ENCODE results near the gene USB1.

DNA sequence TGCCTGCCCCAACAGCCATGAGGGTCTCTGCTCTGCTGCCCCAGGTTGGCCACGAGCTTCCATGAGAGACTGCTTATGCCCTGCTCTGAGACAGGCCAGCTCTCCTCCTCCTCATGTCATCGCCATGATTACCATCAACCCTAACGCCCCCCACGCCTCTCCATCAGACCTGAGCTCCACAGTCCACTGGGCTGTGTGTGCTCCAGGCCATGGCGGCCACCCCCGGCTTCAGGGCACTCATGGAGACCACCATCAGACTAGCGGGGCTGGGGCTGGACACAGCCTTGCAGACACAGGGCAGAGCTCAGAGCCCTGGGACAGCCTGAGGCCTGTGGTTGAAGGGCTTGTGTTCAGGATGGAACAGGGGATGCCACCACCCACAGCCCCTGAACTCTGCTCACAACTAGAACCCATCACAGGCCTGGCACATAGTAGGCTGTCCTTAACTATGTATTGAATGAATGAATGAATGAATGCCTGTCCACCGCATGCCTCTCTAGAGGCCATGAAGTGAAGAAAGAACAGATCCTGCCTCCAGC is 44.9 kb upstream of the USB1 start:
- TF ChIP-seq, protein P1, sequence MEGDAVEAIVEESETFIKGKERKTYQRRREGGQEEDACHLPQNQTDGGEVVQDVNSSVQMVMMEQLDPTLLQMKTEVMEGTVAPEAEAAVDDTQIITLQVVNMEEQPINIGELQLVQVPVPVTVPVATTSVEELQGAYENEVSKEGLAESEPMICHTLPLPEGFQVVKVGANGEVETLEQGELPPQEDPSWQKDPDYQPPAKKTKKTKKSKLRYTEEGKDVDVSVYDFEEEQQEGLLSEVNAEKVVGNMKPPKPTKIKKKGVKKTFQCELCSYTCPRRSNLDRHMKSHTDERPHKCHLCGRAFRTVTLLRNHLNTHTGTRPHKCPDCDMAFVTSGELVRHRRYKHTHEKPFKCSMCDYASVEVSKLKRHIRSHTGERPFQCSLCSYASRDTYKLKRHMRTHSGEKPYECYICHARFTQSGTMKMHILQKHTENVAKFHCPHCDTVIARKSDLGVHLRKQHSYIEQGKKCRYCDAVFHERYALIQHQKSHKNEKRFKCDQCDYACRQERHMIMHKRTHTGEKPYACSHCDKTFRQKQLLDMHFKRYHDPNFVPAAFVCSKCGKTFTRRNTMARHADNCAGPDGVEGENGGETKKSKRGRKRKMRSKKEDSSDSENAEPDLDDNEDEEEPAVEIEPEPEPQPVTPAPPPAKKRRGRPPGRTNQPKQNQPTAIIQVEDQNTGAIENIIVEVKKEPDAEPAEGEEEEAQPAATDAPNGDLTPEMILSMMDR (tag by site-specific recombination; IDR thresholded peaks at IDR 0.05), result no peak
- TF ChIP-seq YY1 (tag by site-specific recombination; IDR thresholded peaks at IDR 0.05), result no peak
- TF ChIP-seq GLI2 (tag by site-specific recombination; IDR thresholded peaks at IDR 0.05; ENCODE audit: borderline replicate concordance, low read depth), result no peak
- no peak for TF ChIP-seq KLF9 (tag by site-specific recombination; IDR thresholded peaks at IDR 0.05; ENCODE audit: low read depth)
- TF ChIP-seq ZNF121 (tag by site-specific recombination; IDR thresholded peaks at IDR 0.05), result no peak
- TF ChIP-seq ZNF292 (tag by site-specific recombination; IDR thresholded peaks at IDR 0.05; ENCODE audit: borderline replicate concordance, low read depth), result no peak
- TF ChIP-seq ZFP3 (tag by site-specific recombination; IDR thresholded peaks at IDR 0.05; ENCODE audit: low read depth), result no peak

Data from HEK293 (cell line).